ENCODE measurements around the gene MYEOV. TPM values are rescaled to one million over a fixed set of nuclear protein-coding genes. Genes with fewer than 3 reads are reported as not detected.

MYEOV gene
- total and polyA plus RNA-seq, 10 of the 15 experiments (the other 5 are each of a cell fraction or from before 2014, with no cell fraction given) = 0.05 to 0.40 (median 0.26) TPM; not detected in 3

- TF ChIP-seq CTCF (IDR thresholded peaks at IDR 0.05 in 2 of 3, conservative IDR thresholded peaks at IDR 0.05 in 1 of 3; ENCODE audit: control insufficient read depth in 2 of 3, extremely low read depth in 1 of 3, insufficient read depth in 1 of 3, low read depth in 3 of 3, low read length in 3 of 3) = no peak
- TF ChIP-seq ZNF217 (IDR thresholded peaks at IDR 0.05) = peak; percentile 58; the same call in 1 of the 2 replicates
Observed at GRCh38 chr11:69253028-69253427, 40.9 kb upstream of the MYEOV start (continued).

GRCh38 chr11:69257134-69257533, 36.8 kb upstream of the MYEOV start:
- H3K9ac ChIP-seq (ENCODE audit: control insufficient read depth, insufficient read depth, low read length) = no peak overlapping the region
- no peaks in the 10 kb centered on the region for H3K79me2 ChIP-seq (ENCODE audit: control insufficient read depth, insufficient read depth, low read length)
- CTCF ChIA-PET = interaction anchor here (0.8 to 1.5 kb wide), 4 partner anchors 15 to 157 kb away, joined by 3 to 5 read pairs (median 3); no protein-coding TSS in a partner anchor
- H3K4me3 ChIP-seq = no peak overlapping the region
- WGBS (ENCODE audit: insufficient coverage, insufficient replicate concordance, low lambda C conversion rate, missing lambda C conversion rate) = 76% methylated on average over 5 of the region's 5 CpGs
- H3K4me1 ChIP-seq (ENCODE audit: control insufficient read depth, insufficient read depth, low read length) = peaks cover 18% of the 10 kb centered on the region
- H3K36me3 ChIP-seq (ENCODE audit: control insufficient read depth in 2 of 2, insufficient read depth in 2 of 2, low read length in 1 of 2) = no peaks in the 10 kb centered on the region
- DNase-seq (ENCODE audit: low read depth, low spot score) = no peak
- H3K4me2 ChIP-seq (ENCODE audit: control insufficient read depth, insufficient read depth) = no peak overlapping the region
- RAD21 ChIA-PET (ENCODE audit: unreplicated experiment) = interaction anchor here (1.2 to 3.1 kb wide), 6 partner anchors 14 to 101 kb away, joined by 3 to 26 read pairs (median 4); partner anchors contain the start of gene SMIM38
- SMC1A ChIA-PET (ENCODE audit: uncharacterized antibody, unreplicated experiment) = interaction anchor here (0.7 to 4.8 kb wide), 10 partner anchors 13 to 387 kb away, joined by 3 to 27 read pairs (median 6); partner anchors contain the start of gene SMIM38
- H4K20me1 ChIP-seq (ENCODE audit: control insufficient read depth, insufficient read depth) = no peaks in the 10 kb centered on the region
- H3K27ac ChIP-seq (ENCODE audit: control insufficient read depth, insufficient read depth) = peak overlapping the region; percentile 77
- no peak overlapping the region for H2AFZ ChIP-seq (ENCODE audit: control insufficient read depth, low read depth, low read length)
- BruUV-seq (replicated peaks) = no TSS peak
- intact Hi-C loops (cut with micrococcal nuclease; ENCODE audit: unreplicated experiment) = loop anchor here (10.0 kb wide), 1 partner anchor 152 kb away; no protein-coding TSS in a partner anchor
- in situ Hi-C loops (cut with MboI) = no loop called here
- no peak for FAIRE-seq
- no peak for ATAC-seq
- peaks cover 17% of the 10 kb centered on the region for H3K9me3 ChIP-seq (replicated peaks; ENCODE audit: control insufficient read depth, insufficient read depth, low read length)
- H3K27me3 ChIP-seq (replicated peaks in 1 of 2; ENCODE audit: control insufficient read depth in 2 of 2, insufficient read depth in 2 of 2, low read length in 1 of 2) = no peaks in the 10 kb centered on the region
- POLR2A ChIA-PET = interaction anchor here (1.2 kb wide), 1 partner anchor 12 kb away, joined by 4 read pairs; no protein-coding TSS in a partner anchor
- TF ChIP-seq HDAC6 (IDR thresholded peaks at IDR 0.05; ENCODE audit: unreplicated experiment) (no peak), SIN3A (IDR thresholded peaks at IDR 0.05; ENCODE audit: low read depth, low read length) (no peak), BHLHE40 (IDR thresholded peaks at IDR 0.05; ENCODE audit: borderline replicate concordance in 1 of 2, low read depth in 2 of 2, low read length in 1 of 2) (no peak), CUX1 (IDR thresholded peaks at IDR 0.05; ENCODE audit: insufficient replicate concordance, low read depth, low read length) (no peak), CBX3 (IDR thresholded peaks at IDR 0.05; ENCODE audit: borderline replicate concordance, low read depth) (no peak), YY1 (IDR thresholded peaks at IDR 0.05; ENCODE audit: low read depth, low read length) (no peak), TAF1 (IDR thresholded peaks at IDR 0.05; ENCODE audit: borderline replicate concordance, low read depth, low read length) (no peak), IRF5 (IDR thresholded peaks at IDR 0.05; ENCODE audit: borderline replicate concordance) (no peak), TARDBP (IDR thresholded peaks at IDR 0.05; ENCODE audit: borderline replicate concordance) (no peak), SMARCA5 (IDR thresholded peaks at IDR 0.05) (no peak)
